IMR-90 (cell line): ENCODE data around the gene CAST. TPM values are rescaled to one million over a fixed set of nuclear protein-coding genes. Genes with fewer than 3 reads are reported as not detected.

Experiments
- ATAC-seq: fragments of 200-7000 bp; cut with Tn5 transposase; 2 replicates; pipeline ENCODE4 v1.9.1; 2020; ENCODE audit warnings: low read depth, mild to moderate bottlenecking, moderate library complexity
- BruUV-seq: library from RNA; stranded (reverse); fragments of 400-500 nt; replicated peaks from 2 replicates; lab custom pipeline; 2021; lab: Mats Ljungman, UMichigan
- CTCF ChIA-PET: fragments of 300-600 bp; formaldehyde crosslinking; extraction: SDS; loops from one replicate; lab custom pipeline; 2021; ENCODE audit warnings: antibody characterized with exemption; lab: Yijun Ruan, JAX
- POLR2A ChIA-PET: fragments of 300-600 bp; sonication (Branson Sonifier 250); formaldehyde crosslinking; loops from one replicate; lab custom pipeline; 2022; ENCODE audit warnings: antibody characterized with exemption; ENCODE audit not compliant: unreplicated experiment; lab: Charles Lee
- DNase-seq: peaks from one replicate; pipeline ENCODE4 v3.0.0; 2013
- H2AFZ ChIP-seq: replicated peaks from 2 replicates; pipeline ENCODE3; 2013; ENCODE audit warnings: low read length, mild to moderate bottlenecking; ENCODE audit not compliant: poor library complexity
- H2AK5ac ChIP-seq: 2 replicates; pipeline ENCODE4 v1.6.1; 2013; ENCODE audit warnings: low read depth, low read length, inconsistent platforms
- H2AK9ac ChIP-seq: replicated peaks from 2 replicates; pipeline ENCODE3; 2013; ENCODE audit warnings: mild to moderate bottlenecking, low read depth, low read length, moderate library complexity; ENCODE audit not compliant: poor library complexity
- H2BK120ac ChIP-seq: 2 replicates; pipeline ENCODE4 v1.6.1; 2013; ENCODE audit warnings: low read depth, low read length, inconsistent platforms
- H2BK15ac ChIP-seq: 3 replicates; pipeline ENCODE4 v1.6.1; 2013; ENCODE audit warnings: low read depth, low read length, inconsistent platforms
- H2BK20ac ChIP-seq: 2 replicates; pipeline ENCODE4 v1.6.1; 2013; ENCODE audit warnings: low read depth, mild to moderate bottlenecking, inconsistent platforms, low read length, moderate library complexity
- H2BK5ac ChIP-seq: 2 replicates; pipeline ENCODE4 v1.6.1; 2013; ENCODE audit warnings: mild to moderate bottlenecking, low read depth, low read length, inconsistent platforms; ENCODE audit not compliant: poor library complexity, severe bottlenecking
- H3K14ac ChIP-seq: replicated peaks from 2 replicates; pipeline ENCODE4 v1.6.1; 2013; ENCODE audit warnings: low read depth, low read length, inconsistent platforms
- H3K18ac ChIP-seq: 2 replicates; pipeline ENCODE4 v1.6.1; 2013; ENCODE audit warnings: low read depth, low read length, control low read depth
- H3K23ac ChIP-seq: 2 replicates; pipeline ENCODE4 v1.6.1; 2013; ENCODE audit warnings: low read depth, low read length, inconsistent platforms
- H3K27ac ChIP-seq: 2 replicates; pipeline ENCODE4 v1.5.1; 2013; ENCODE audit warnings: mild to moderate bottlenecking, control low read depth, low read length; ENCODE audit not compliant: insufficient read depth
- H3K27me3 ChIP-seq: 2 replicates; pipeline ENCODE4 v1.6.1; 2013; ENCODE audit warnings: low read length; ENCODE audit not compliant: control insufficient read depth, insufficient read depth
- H3K36me3 ChIP-seq: 2 replicates; pipeline ENCODE4 v1.6.1; 2013; ENCODE audit warnings: low read length, mixed read lengths; ENCODE audit not compliant: control insufficient read depth, insufficient read depth
- H3K4ac ChIP-seq: 2 replicates; pipeline ENCODE4 v1.6.1; 2013; ENCODE audit warnings: low read depth, low read length, inconsistent platforms
- H3K4me1 ChIP-seq: 2 replicates; pipeline ENCODE4 v1.6.1; 2013; ENCODE audit warnings: low read length, mixed read lengths; ENCODE audit not compliant: control insufficient read depth, insufficient read depth
- H3K4me2 ChIP-seq: 2 replicates; pipeline ENCODE4 v1.6.1; 2013; ENCODE audit warnings: low read depth, mild to moderate bottlenecking, control low read depth, low read length, moderate library complexity
- H3K4me3 ChIP-seq: 2 replicates; pipeline ENCODE4 v1.5.1; 2013; ENCODE audit warnings: low read depth, mild to moderate bottlenecking, control low read depth, low read length, moderate library complexity; ENCODE audit not compliant: insufficient read depth
- H3K56ac ChIP-seq: 2 replicates; pipeline ENCODE4 v1.6.1; 2013; ENCODE audit warnings: low read length, inconsistent platforms; ENCODE audit not compliant: insufficient read depth; ENCODE audit errors: extremely low read depth
- H3K79me1 ChIP-seq, 2 experiments: 2 replicates each; pipeline ENCODE4 v1.6.1; 2013; ENCODE audit warnings: low read length in 2 of 2, inconsistent platforms in 1 of 2, low read depth in 1 of 2
- H3K9ac ChIP-seq: 2 replicates; pipeline ENCODE4 v1.6.1; 2013; ENCODE audit warnings: low read depth, low read length, control low read depth
- H3K9me1 ChIP-seq: 2 replicates; pipeline ENCODE4 v1.6.1; 2013; ENCODE audit warnings: low read length, inconsistent platforms; ENCODE audit not compliant: insufficient read depth
- H3K9me3 ChIP-seq: 2 replicates; pipeline ENCODE4 v1.6.1; 2013; ENCODE audit warnings: low read length; ENCODE audit not compliant: control insufficient read depth, insufficient read depth
- H4K20me1 ChIP-seq: 2 replicates; pipeline ENCODE4 v1.6.1; 2013; ENCODE audit warnings: low read length, inconsistent platforms; ENCODE audit not compliant: insufficient read depth
- H4K5ac ChIP-seq: 2 replicates; pipeline ENCODE4 v1.6.1; 2013; ENCODE audit warnings: mild to moderate bottlenecking, low read depth, low read length, control low read depth
- H4K8ac ChIP-seq, 2 experiments: 2 replicates each; pipeline ENCODE4 v1.6.1; 2013; ENCODE audit warnings: low read depth in 2 of 2, low read length in 2 of 2, control low read depth in 1 of 2, inconsistent platforms in 1 of 2
- H4K91ac ChIP-seq: 2 replicates; pipeline ENCODE4 v1.6.1; 2013; ENCODE audit warnings: low read depth, low read length, inconsistent platforms; ENCODE audit not compliant: insufficient read depth
- CEBPB ChIP-seq: IDR thresholded peaks from 2 replicates; pipeline ENCODE4 v1.6.1; 2012; ENCODE audit warnings: low read depth, low read length, improper control_type of control experiment
- MAZ ChIP-seq: IDR thresholded peaks from 2 replicates; pipeline ENCODE4 v1.6.1; 2012; ENCODE audit warnings: low read depth, mild to moderate bottlenecking, low read length, improper control_type of control experiment, moderate library complexity, borderline replicate concordance
- SMC3 ChIP-seq: fragments of 150-350 bp; IDR thresholded peaks from 2 replicates; pipeline ENCODE4 v1.6.1; 2016; ENCODE audit warnings: low read depth, mild to moderate bottlenecking, antibody characterized with exemption, low read length, moderate library complexity
- WGBS, 2 experiments: methylation state at CpG; one replicate each; pipeline versions ENCODE4 v1.1.5 to v1.1.7; 2013; ENCODE audit warnings: missing lambda C conversion rate in 2 of 2; ENCODE audit not compliant: insufficient read length in 1 of 2; ENCODE audit errors: extremely low coverage in 2 of 2; 5-methylcytosine and 5-hydroxymethylcytosine counted together
- dilution Hi-C: fragments of 300-500 bp; cut with HindIII; formaldehyde crosslinking; loops from one replicate; pipeline ENCODE4 v1.14.3; 2018; ENCODE audit warnings: low sequenced_read_pairs; ENCODE audit not compliant: unreplicated experiment
- in situ Hi-C: fragments of 300-500 bp; cut with MboI; formaldehyde crosslinking; loops from 3 replicates; pipeline ENCODE4 v1.14.3; 2019; ENCODE audit warnings: low sequenced_read_pairs, inconsistent platforms, mixed read lengths
- intact Hi-C: fragments of 100-400 bp; cut with micrococcal nuclease; formaldehyde crosslinking; loops from 2 replicates; pipeline ENCODE4 v1.10.0; 2022
- polyA plus RNA-seq, 3 experiments: library from polyadenylated mRNA; depleted of rRNA; stranded (reverse); fragments of >200 nt; gene quantifications; 2 replicates each; pipeline ENCODE4 v1.2.3, GENCODE V29; 2012; ENCODE audit warnings: low replicate concordance in 1 of 3
- total RNA-seq: library from RNA; depleted of rRNA; stranded (reverse); fragments of >200 nt; gene quantifications from 2 replicates; pipeline ENCODE4 v1.2.3, GENCODE V29; 2012

Gene CAST
- total and polyA plus RNA-seq, 2 of the 4 experiments (the other 2 are of a cell fraction): 91.3 to 128 TPM

- in situ Hi-C loops: no loop called here
- H3K9me1 ChIP-seq: peaks cover 8% of the 10 kb centered on the region
- peak overlapping the region; percentile 15; the same call in 1 of the 2 replicates for H3K14ac ChIP-seq
- CTCF ChIA-PET: no interaction called here
- H3K23ac ChIP-seq: no peak overlapping the region
- peak overlapping the region; percentile 33; the same call in 1 of the 2 replicates for H2AK5ac ChIP-seq
- H2AFZ ChIP-seq: no peak overlapping the region
- H2BK20ac ChIP-seq: no peak overlapping the region; the same call in 1 of the 2 replicates
- no peak overlapping the region for H2AK9ac ChIP-seq
- BruUV-seq: no TSS peak
- peak overlapping the region; percentile 70 for H2BK5ac ChIP-seq
- dilution Hi-C loops: no loop called here
- POLR2A ChIA-PET: no interaction called here
- peak overlapping the region; percentile 20 to 69; a peak in 3 of 4 replicates for H4K8ac ChIP-seq
- peak overlapping the region; percentile 74; the same call in 1 of the 2 replicates for H3K4me2 ChIP-seq
- intact Hi-C loops: no loop called here
- no peak overlapping the region for H2BK120ac ChIP-seq
- H3K4me3 ChIP-seq: no peak overlapping the region
- peaks cover 6% of the 10 kb centered on the region for H3K36me3 ChIP-seq
- peak overlapping the region; percentile 98 for H3K18ac ChIP-seq
- H3K4ac ChIP-seq: peak overlapping the region; percentile 10; the same call in 1 of the 2 replicates
- peaks cover 20 to 42% of the 10 kb centered on the region in 2 experiments for H3K79me1 ChIP-seq
- ATAC-seq (peak; percentile 50), DNase-seq (peak; percentile 72)
- peak; percentile 83 for TF ChIP-seq CEBPB
- TF ChIP-seq SMC3: no peak
- TF ChIP-seq MAZ: no peak
- no peak overlapping the region for H4K91ac ChIP-seq
- H3K4me1 ChIP-seq: peaks cover 7% of the 10 kb centered on the region
- H3K9me3 ChIP-seq: no peaks in the 10 kb centered on the region
- H3K56ac ChIP-seq: no peak overlapping the region
- no peaks in the 10 kb centered on the region for H3K27me3 ChIP-seq
- peak overlapping the region; percentile 96; the same call in 1 of the 2 replicates for H3K27ac ChIP-seq
- no peak overlapping the region for H3K9ac ChIP-seq
- 100% methylated on average over 2 of the region's 2 CpGs; no CpG with 5 or more reads in 1 of the 2 experiments for WGBS, 2 experiments
- H2BK15ac ChIP-seq: peak overlapping the region; percentile 10; the same call in 1 of the 3 replicates
- H4K20me1 ChIP-seq: peaks cover 3% of the 10 kb centered on the region; the same call in 1 of the 2 replicates
- peak overlapping the region; percentile 95 for H4K5ac ChIP-seq
Observed at GRCh38 chr5:96692441-96692840, 30.3 kb downstream of the CAST start.
